GM23338 (cell line): ENCODE results near the gene B4GALT5. TPM values are rescaled to one million over a fixed set of nuclear protein-coding genes. Genes with fewer than 3 reads are reported as not detected.

ENCODE experiments used
- ATAC-seq: fragments of 200-7000 bp; cut with Tn5 transposase; 3 replicates; pipeline ENCODE4 v1.9.1; 2020
- DNase-seq: peaks from one replicate; pipeline ENCODE4 v3.0.0-alpha.2; 2015; ENCODE audit warnings: low spot score
- H2AFZ ChIP-seq: fragments of 200-600 bp; sonication (generic); 2 replicates; pipeline ENCODE4 v1.8.0; 2016; ENCODE audit warnings: antibody characterized with exemption, mild to moderate bottlenecking, moderate library complexity
- H3F3A ChIP-seq: fragments of 200-600 bp; sonication (generic); replicated peaks from 2 replicates; pipeline ENCODE4 v1.8.0; 2017; ENCODE audit warnings: antibody characterized with exemption, mixed run types, low read depth
- H3K27ac ChIP-seq: fragments of 200-600 bp; sonication (generic); 2 replicates; pipeline ENCODE4 v1.6.1; 2016; ENCODE audit warnings: low read depth
- H3K27me3 ChIP-seq: fragments of 200-600 bp; sonication (generic); 2 replicates; pipeline ENCODE4 v1.8.0; 2016; ENCODE audit warnings: mild to moderate bottlenecking, mixed run types, moderate library complexity; ENCODE audit not compliant: insufficient read depth
- H3K36me3 ChIP-seq: fragments of 200-600 bp; sonication (generic); 2 replicates; pipeline ENCODE4 v1.8.0; 2016; ENCODE audit warnings: mild to moderate bottlenecking; ENCODE audit not compliant: insufficient read depth
- H3K4me1 ChIP-seq: fragments of 200-600 bp; sonication (generic); 2 replicates; pipeline ENCODE4 v1.8.0; 2016; ENCODE audit warnings: mild to moderate bottlenecking, moderate library complexity; ENCODE audit not compliant: insufficient read depth
- H3K4me2 ChIP-seq: fragments of 200-600 bp; sonication (generic); 2 replicates; pipeline ENCODE4 v1.7.1; 2017; ENCODE audit warnings: mixed run types
- H3K4me3 ChIP-seq: fragments of 200-600 bp; sonication (generic); 2 replicates; pipeline ENCODE4 v1.6.1; 2016; ENCODE audit warnings: mixed run types
- H3K79me2 ChIP-seq: fragments of 200-600 bp; sonication (generic); replicated peaks from 2 replicates; pipeline ENCODE4 v1.8.0; 2017; ENCODE audit warnings: mild to moderate bottlenecking; ENCODE audit not compliant: insufficient read depth
- H3K9me2 ChIP-seq: fragments of 200-600 bp; sonication (generic); 2 replicates; pipeline ENCODE4 v1.8.0; 2017; ENCODE audit not compliant: insufficient read depth
- H4K20me1 ChIP-seq: fragments of 200-600 bp; sonication (generic); replicated peaks from 2 replicates; pipeline ENCODE4 v1.8.0; 2017; ENCODE audit warnings: mild to moderate bottlenecking; ENCODE audit not compliant: insufficient read depth
- H3K27ac Mint-ChIP-seq: 2 replicates; pipeline ENCODE4 v1.8.0; 2020; ENCODE audit warnings: inconsistent platforms, mild to moderate bottlenecking, moderate library complexity, mixed read lengths
- H3K27me3 Mint-ChIP-seq: 3 replicates; pipeline ENCODE4 v1.8.0; 2022; ENCODE audit warnings: low read depth, mild to moderate bottlenecking, moderate library complexity, mixed read lengths, inconsistent platforms; ENCODE audit not compliant: insufficient read depth, poor library complexity
- H3K36me3 Mint-ChIP-seq: 3 replicates; pipeline ENCODE4 v1.8.0; 2021; ENCODE audit warnings: low read depth, mild to moderate bottlenecking, inconsistent platforms, moderate library complexity, mixed read lengths
- H3K4me1 Mint-ChIP-seq: 3 replicates; pipeline ENCODE4 v1.8.0; 2020; ENCODE audit warnings: mild to moderate bottlenecking, inconsistent platforms, mixed read lengths
- H3K4me3 Mint-ChIP-seq: 3 replicates; pipeline ENCODE4 v1.8.0; 2021; ENCODE audit warnings: moderate library complexity, mild to moderate bottlenecking, inconsistent platforms, mixed read lengths
- H3K9me3 Mint-ChIP-seq: 3 replicates; pipeline ENCODE4 v1.8.0; 2020; ENCODE audit warnings: moderate library complexity, mild to moderate bottlenecking, inconsistent platforms, mixed read lengths
- CREB1 ChIP-seq: fragments of 250-450 bp; sonication (Bioruptor Pico); IDR thresholded peaks from 2 replicates; pipeline ENCODE4 v1.5.0; 2020; ENCODE audit warnings: low read depth, mild to moderate bottlenecking, moderate library complexity
- EZH2 ChIP-seq: fragments of 200-600 bp; sonication (generic); IDR thresholded peaks from one replicate; pipeline ENCODE4 v1.8.0; 2017; ENCODE audit warnings: antibody characterized with exemption, mild to moderate bottlenecking, low read depth; ENCODE audit not compliant: unreplicated experiment
- EZH2phosphoT487 ChIP-seq: fragments of 200-600 bp; sonication (generic); IDR thresholded peaks from one replicate; pipeline ENCODE4 v1.8.1; 2018; ENCODE audit warnings: antibody characterized with exemption; ENCODE audit not compliant: unreplicated experiment
- JUNB ChIP-seq: IDR thresholded peaks from one replicate; pipeline ENCODE4 v1.6.1; 2016; ENCODE audit warnings: antibody characterized with exemption; ENCODE audit not compliant: unreplicated experiment
- POLR2AphosphoS5 ChIP-seq: IDR thresholded peaks from 2 replicates; pipeline ENCODE4 v1.6.1; 2016; ENCODE audit warnings: antibody characterized with exemption, low read depth
- REST ChIP-seq: IDR thresholded peaks from one replicate; pipeline ENCODE4 v1.6.1; 2018; ENCODE audit warnings: antibody characterized with exemption; ENCODE audit not compliant: unreplicated experiment
- STAT1 ChIP-seq: IDR thresholded peaks from one replicate; pipeline ENCODE4 v1.6.1; 2016; ENCODE audit warnings: antibody characterized with exemption; ENCODE audit not compliant: unreplicated experiment
- ZNF331 ChIP-seq: fragments of 250-450 bp; sonication (Bioruptor Pico); IDR thresholded peaks from 2 replicates; pipeline ENCODE4 v1.5.0; 2020; ENCODE audit warnings: low read depth, mild to moderate bottlenecking, moderate library complexity
- polyA plus RNA-seq: library from polyadenylated mRNA; unstranded; fragments of >200 nt; fragmentation: Nextera tagmentation; extraction: Ambion mirVana; gene quantifications from 2 replicates; pipeline ENCODE4 v1.2.1, GENCODE V29; 2016
- total RNA-seq: library from RNA; depleted of rRNA; stranded (reverse); fragments of >200 nt; shearing (Covaris generic); gene quantifications from 2 replicates; pipeline ENCODE4 v1.2.3, GENCODE V29; 2014
- TF ChIP-seq, protein P1 (sequence below): IDR thresholded peaks from 2 replicates; pipeline ENCODE4 v1.6.1; 2016; ENCODE audit warnings: antibody characterized with exemption
- TF ChIP-seq, protein P2 (sequence below): fragments of 250-450 bp; sonication (Bioruptor Pico); IDR thresholded peaks from 2 replicates; pipeline ENCODE4 v1.5.0; 2020; ENCODE audit warnings: mild to moderate bottlenecking, moderate library complexity

Gene B4GALT5
- total and polyA plus RNA-seq, 2 experiments from 2014 or later = 19.1 to 50.3 TPM

DNA sequence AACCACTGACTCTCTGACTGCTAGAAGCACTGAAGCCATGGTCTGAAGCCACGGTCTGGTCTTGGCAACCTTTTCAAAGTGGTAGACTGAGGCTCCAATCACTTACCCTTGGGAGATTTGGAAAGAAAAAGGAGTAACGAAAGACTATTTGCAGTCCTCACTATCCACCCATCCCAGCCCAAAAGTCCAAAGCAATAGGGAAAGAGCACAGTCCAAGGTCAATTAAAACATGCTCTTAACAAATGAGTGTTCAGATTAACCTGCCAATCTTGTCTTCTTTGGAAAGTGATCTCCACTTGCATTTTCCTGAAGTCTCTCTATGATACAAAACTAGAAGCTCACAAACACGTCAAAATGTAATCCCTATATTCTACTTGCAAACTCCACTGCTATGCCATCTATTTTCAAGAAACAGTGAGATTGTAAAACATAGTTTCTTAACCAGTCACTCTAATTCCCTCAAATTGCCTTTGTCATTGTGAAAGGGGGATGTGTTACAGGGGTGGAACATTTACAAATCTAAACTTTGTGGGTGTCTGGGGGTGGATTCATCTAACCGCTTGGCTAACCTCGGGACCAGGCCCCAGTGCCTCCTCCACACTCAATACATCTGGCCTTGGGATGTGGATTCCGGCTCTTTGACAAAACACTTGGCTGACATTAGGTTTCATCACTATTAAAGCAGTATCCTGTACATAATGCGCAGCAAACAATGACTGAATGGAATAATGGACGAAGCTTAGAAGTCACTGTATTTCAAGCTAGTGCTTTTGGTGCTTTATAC is 56.4 kb downstream of the B4GALT5 start:
- Histone ChIP-seq H2AFZ (no peak overlapping the region), H3K27ac (peak overlapping the region; percentile 65), H4K20me1 (peaks cover 82% of the 10 kb centered on the region), H3F3A (no peaks in the 10 kb centered on the region), H3K9me2 (no peaks in the 10 kb centered on the region), H3K79me2 (peaks cover 99% of the 10 kb centered on the region), H3K36me3 (peaks cover 20% of the 10 kb centered on the region; the same call in 1 of the 2 replicates), H3K4me2 (0 out of 2 replicates have a peak overlapping the region, but pooled peaks have one; percentile 47), H3K4me3 (no peak overlapping the region), H3K4me1 (peaks cover 41% of the 10 kb centered on the region), H3K27me3 (no peaks in the 10 kb centered on the region)
- Mint-ChIP-seq H3K4me1 (peaks cover 10% of the 10 kb centered on the region), H3K9me3 (no peaks in the 10 kb centered on the region), H3K27ac (peak overlapping the region; percentile 60), H3K4me3 (no peak overlapping the region), H3K36me3 (peaks cover 42% of the 10 kb centered on the region), H3K27me3 (no peaks in the 10 kb centered on the region)
- TF ChIP-seq STAT1 = no peak
- TF ChIP-seq CREB1 = no peak
- no peak for DNase-seq
- no peak for ATAC-seq

- Mint-ChIP-seq H3K4me1 (peaks cover 6% of the 10 kb centered on the region; the same call in 2 of the 3 replicates), H3K4me3 (no peak overlapping the region; the same call in 2 of the 3 replicates), H3K9me3 (no peaks in the 10 kb centered on the region), H3K36me3 (peaks cover 47% of the 10 kb centered on the region), H3K27me3 (no peaks in the 10 kb centered on the region), H3K27ac (peak overlapping the region; percentile 49)
- ATAC-seq (no peak), DNase-seq (no peak)
- H3K27ac ChIP-seq = peak overlapping the region; percentile 65; the same call in 1 of the 2 replicates
- H3K4me2 ChIP-seq = no peak overlapping the region
- no peaks in the 10 kb centered on the region for H3K9me2 ChIP-seq
- H3K4me3 ChIP-seq = no peak overlapping the region
- peaks cover 23% of the 10 kb centered on the region for H3K36me3 ChIP-seq
- H3K79me2 ChIP-seq = peaks cover 99% of the 10 kb centered on the region
- no peaks in the 10 kb centered on the region for H3K27me3 ChIP-seq
- no peaks in the 10 kb centered on the region for H3F3A ChIP-seq
- no peak overlapping the region for H2AFZ ChIP-seq
- peaks cover 34% of the 10 kb centered on the region for H3K4me1 ChIP-seq
- peaks cover 75% of the 10 kb centered on the region for H4K20me1 ChIP-seq
- TF ChIP-seq EZH2phosphoT487 (no peak), POLR2AphosphoS5 (no peak), STAT1 (no peak), ZNF331 (CRISPR knock-in tag) (no peak), JUNB (no peak), EZH2 (no peak), REST (no peak)
- TF ChIP-seq, protein P1, sequence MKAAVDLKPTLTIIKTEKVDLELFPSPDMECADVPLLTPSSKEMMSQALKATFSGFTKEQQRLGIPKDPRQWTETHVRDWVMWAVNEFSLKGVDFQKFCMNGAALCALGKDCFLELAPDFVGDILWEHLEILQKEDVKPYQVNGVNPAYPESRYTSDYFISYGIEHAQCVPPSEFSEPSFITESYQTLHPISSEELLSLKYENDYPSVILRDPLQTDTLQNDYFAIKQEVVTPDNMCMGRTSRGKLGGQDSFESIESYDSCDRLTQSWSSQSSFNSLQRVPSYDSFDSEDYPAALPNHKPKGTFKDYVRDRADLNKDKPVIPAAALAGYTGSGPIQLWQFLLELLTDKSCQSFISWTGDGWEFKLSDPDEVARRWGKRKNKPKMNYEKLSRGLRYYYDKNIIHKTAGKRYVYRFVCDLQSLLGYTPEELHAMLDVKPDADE = no peak
- TF ChIP-seq, protein P2, sequence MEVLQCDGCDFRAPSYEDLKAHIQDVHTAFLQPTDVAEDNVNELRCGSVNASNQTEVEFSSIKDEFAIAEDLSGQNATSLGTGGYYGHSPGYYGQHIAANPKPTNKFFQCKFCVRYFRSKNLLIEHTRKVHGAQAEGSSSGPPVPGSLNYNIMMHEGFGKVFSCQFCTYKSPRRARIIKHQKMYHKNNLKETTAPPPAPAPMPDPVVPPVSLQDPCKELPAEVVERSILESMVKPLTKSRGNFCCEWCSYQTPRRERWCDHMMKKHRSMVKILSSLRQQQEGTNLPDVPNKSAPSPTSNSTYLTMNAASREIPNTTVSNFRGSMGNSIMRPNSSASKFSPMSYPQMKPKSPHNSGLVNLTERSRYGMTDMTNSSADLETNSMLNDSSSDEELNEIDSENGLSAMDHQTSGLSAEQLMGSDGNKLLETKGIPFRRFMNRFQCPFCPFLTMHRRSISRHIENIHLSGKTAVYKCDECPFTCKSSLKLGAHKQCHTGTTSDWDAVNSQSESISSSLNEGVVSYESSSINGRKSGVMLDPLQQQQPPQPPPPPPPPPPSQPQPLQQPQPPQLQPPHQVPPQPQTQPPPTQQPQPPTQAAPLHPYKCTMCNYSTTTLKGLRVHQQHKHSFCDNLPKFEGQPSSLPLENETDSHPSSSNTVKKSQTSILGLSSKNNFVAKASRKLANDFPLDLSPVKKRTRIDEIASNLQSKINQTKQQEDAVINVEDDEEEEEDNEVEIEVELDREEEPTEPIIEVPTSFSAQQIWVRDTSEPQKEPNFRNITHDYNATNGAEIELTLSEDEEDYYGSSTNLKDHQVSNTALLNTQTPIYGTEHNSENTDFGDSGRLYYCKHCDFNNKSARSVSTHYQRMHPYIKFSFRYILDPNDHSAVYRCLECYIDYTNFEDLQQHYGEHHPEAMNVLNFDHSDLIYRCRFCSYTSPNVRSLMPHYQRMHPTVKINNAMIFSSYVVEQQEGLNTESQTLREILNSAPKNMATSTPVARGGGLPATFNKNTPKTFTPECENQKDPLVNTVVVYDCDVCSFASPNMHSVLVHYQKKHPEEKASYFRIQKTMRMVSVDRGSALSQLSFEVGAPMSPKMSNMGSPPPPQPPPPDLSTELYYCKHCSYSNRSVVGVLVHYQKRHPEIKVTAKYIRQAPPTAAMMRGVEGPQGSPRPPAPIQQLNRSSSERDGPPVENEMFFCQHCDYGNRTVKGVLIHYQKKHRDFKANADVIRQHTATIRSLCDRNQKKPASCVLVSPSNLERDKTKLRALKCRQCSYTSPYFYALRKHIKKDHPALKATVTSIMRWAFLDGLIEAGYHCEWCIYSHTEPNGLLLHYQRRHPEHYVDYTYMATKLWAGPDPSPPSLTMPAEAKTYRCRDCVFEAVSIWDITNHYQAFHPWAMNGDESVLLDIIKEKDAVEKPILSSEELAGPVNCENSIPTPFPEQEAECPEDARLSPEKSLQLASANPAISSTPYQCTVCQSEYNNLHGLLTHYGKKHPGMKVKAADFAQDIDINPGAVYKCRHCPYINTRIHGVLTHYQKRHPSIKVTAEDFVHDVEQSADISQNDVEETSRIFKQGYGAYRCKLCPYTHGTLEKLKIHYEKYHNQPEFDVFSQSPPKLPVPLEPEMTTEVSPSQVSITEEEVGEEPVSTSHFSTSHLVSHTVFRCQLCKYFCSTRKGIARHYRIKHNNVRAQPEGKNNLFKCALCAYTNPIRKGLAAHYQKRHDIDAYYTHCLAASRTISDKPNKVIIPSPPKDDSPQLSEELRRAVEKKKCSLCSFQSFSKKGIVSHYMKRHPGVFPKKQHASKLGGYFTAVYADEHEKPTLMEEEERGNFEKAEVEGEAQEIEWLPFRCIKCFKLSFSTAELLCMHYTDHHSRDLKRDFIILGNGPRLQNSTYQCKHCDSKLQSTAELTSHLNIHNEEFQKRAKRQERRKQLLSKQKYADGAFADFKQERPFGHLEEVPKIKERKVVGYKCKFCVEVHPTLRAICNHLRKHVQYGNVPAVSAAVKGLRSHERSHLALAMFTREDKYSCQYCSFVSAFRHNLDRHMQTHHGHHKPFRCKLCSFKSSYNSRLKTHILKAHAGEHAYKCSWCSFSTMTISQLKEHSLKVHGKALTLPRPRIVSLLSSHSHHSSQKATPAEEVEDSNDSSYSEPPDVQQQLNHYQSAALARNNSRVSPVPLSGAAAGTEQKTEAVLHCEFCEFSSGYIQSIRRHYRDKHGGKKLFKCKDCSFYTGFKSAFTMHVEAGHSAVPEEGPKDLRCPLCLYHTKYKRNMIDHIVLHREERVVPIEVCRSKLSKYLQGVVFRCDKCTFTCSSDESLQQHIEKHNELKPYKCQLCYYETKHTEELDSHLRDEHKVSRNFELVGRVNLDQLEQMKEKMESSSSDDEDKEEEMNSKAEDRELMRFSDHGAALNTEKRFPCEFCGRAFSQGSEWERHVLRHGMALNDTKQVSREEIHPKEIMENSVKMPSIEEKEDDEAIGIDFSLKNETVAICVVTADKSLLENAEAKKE (CRISPR knock-in tag) = no peak
Observed at GRCh38 chr20:49656304-49656703, 57.4 kb downstream of the B4GALT5 start.
